HL-60/S4 (cell line): ENCODE results near the gene TRIM2.

Source experiments
- in situ Hi-C: fragments of 300-500 bp; cut with MboI; formaldehyde crosslinking; loops from 2 replicates; pipeline ENCODE4 v1.14.3; 2022; ENCODE audit warnings: low sequenced_read_pairs

Gene TRIM2

GRCh38 chr4:153325558-153325957 is 121.3 kb downstream of the TRIM2 start:
- in situ Hi-C loops = loop anchor here (10.0 kb wide), 1 partner anchor 181 kb away; no protein-coding TSS in a partner anchor

GRCh38 chr4:153326513-153326912 is 122.3 kb downstream of the TRIM2 start:
- in situ Hi-C loops = loop anchor here (10.0 kb wide), 1 partner anchor 182 kb away; no protein-coding TSS in a partner anchor

GRCh38 chr4:153327247-153327646 is 123.0 kb downstream of the TRIM2 start:
- in situ Hi-C loops = loop anchor here (10.0 kb wide), 1 partner anchor 182 kb away; no protein-coding TSS in a partner anchor

GRCh38 chr4:153332936-153333335 is 128.7 kb downstream of the TRIM2 start:
- in situ Hi-C loops = no loop called here

- in situ Hi-C loops = no loop called here
Measured at GRCh38 chr4:153333874-153334273, 129.6 kb downstream of the TRIM2 start.

GRCh38 chr4:153335665-153336064 is 131.4 kb downstream of the TRIM2 start:
- in situ Hi-C loops = no loop called here

GRCh38 chr4:153337686-153338085 is 133.4 kb downstream of the TRIM2 start:
- in situ Hi-C loops = no loop called here

- in situ Hi-C loops = loop anchor here (10.0 kb wide), 1 partner anchor 233 kb away; no protein-coding TSS in a partner anchor
Measured at GRCh38 chr4:153341575-153342090, 137.4 kb downstream of the TRIM2 start.

- in situ Hi-C loops = loop anchor here (10.0 kb wide), 1 partner anchor 232 kb away; no protein-coding TSS in a partner anchor
Measured at GRCh38 chr4:153342751-153343552, 138.7 kb downstream of the TRIM2 start.

- in situ Hi-C loops = loop anchor here (10.0 kb wide), 1 partner anchor 230 kb away; no protein-coding TSS in a partner anchor
Measured at GRCh38 chr4:153344131-153345011, 140.1 kb downstream of the TRIM2 start, which contains the start of gene MND1. Gene MND1 (plus strand): TSS chr4:153344688. CDS start chr4:153344738, 50 bp downstream.

- in situ Hi-C loops = loop anchor here (10.0 kb wide), 1 partner anchor 230 kb away; no protein-coding TSS in a partner anchor
Measured at GRCh38 chr4:153345012-153345981, 141.1 kb downstream of the TRIM2 start.

- in situ Hi-C loops = loop anchor here (10.0 kb wide), 1 partner anchor 229 kb away; no protein-coding TSS in a partner anchor
Measured at GRCh38 chr4:153346031-153346430, 141.8 kb downstream of the TRIM2 start.

- in situ Hi-C loops = loop anchor here (10.0 kb wide), 1 partner anchor 228 kb away; no protein-coding TSS in a partner anchor
Measured at GRCh38 chr4:153346563-153346962, 142.3 kb downstream of the TRIM2 start.

- in situ Hi-C loops = loop anchor here (10.0 kb wide), 1 partner anchor 228 kb away; no protein-coding TSS in a partner anchor
Measured at GRCh38 chr4:153347117-153347516, 142.9 kb downstream of the TRIM2 start.

- in situ Hi-C loops = loop anchor here (10.0 kb wide), 1 partner anchor 227 kb away; no protein-coding TSS in a partner anchor
Measured at GRCh38 chr4:153348006-153348405, 143.8 kb downstream of the TRIM2 start.

- in situ Hi-C loops = loop anchor here (10.0 kb wide), 1 partner anchor 225 kb away; no protein-coding TSS in a partner anchor
Measured at GRCh38 chr4:153349206-153349805, 145.1 kb downstream of the TRIM2 start.

- in situ Hi-C loops = no loop called here
Measured at GRCh38 chr4:153362184-153362583, 157.9 kb downstream of the TRIM2 start.

- in situ Hi-C loops = no loop called here
Measured at GRCh38 chr4:153364061-153364460, 159.8 kb downstream of the TRIM2 start.

- in situ Hi-C loops = no loop called here
Measured at GRCh38 chr4:153365003-153365402, 160.8 kb downstream of the TRIM2 start.
